SK-N-SH (cell line): ENCODE data around the gene CRACR2B. TPM values are rescaled to one million over a fixed set of nuclear protein-coding genes. Genes with fewer than 3 reads are reported as not detected.
A peak's percentile ranks its signal among the peaks of the same experiment; 100 is the strongest.

Source experiments
- CTCF ChIA-PET: fragments of 300-600, 350-600 bp; formaldehyde crosslinking; extraction: SDS; loops from one replicate; lab custom pipeline; 2021; lab: Yijun Ruan, JAX
- POLR2A ChIA-PET: fragments of 350-600 bp; sonication (Branson Sonifier 250); formaldehyde crosslinking; extraction: SDS; loops from one replicate; lab custom pipeline; 2020; ENCODE audit warnings: antibody characterized with exemption, inconsistent platforms; lab: Yijun Ruan, JAX
- DNase-seq: peaks from one replicate; pipeline ENCODE4 v3.0.0; 2012
- H2AFZ ChIP-seq: fragments of 200-600 bp; sonication (generic); 2 replicates; pipeline ENCODE4 v1.8.1; 2016; ENCODE audit warnings: antibody characterized with exemption, mild to moderate bottlenecking, low read depth
- H3F3A ChIP-seq: fragments of 200-600 bp; sonication (generic); replicated peaks from 2 replicates; pipeline ENCODE3; 2016; ENCODE audit warnings: antibody characterized with exemption, mild to moderate bottlenecking; ENCODE audit not compliant: insufficient read depth
- H3K27ac ChIP-seq, 2 experiments: fragments of 200-500 bp in 1 of 2; fragments of 200-600 bp in 1 of 2; sonication (Bioruptor generic) in 1 of 2; sonication (generic), shearing (Covaris generic) in 1 of 2; 2 replicates each; pipeline versions ENCODE4 v1.5.1 to v1.6.1; 2014 to 2016; ENCODE audit warnings: low read depth in 2 of 2, inconsistent platforms in 1 of 2, low read length in 1 of 2, mild to moderate bottlenecking in 1 of 2, mixed read lengths in 1 of 2
- H3K27me3 ChIP-seq: fragments of 200-600 bp; sonication (generic), shearing (Covaris generic); 2 replicates; pipeline ENCODE4 v1.6.1; 2016; ENCODE audit warnings: mixed run types; ENCODE audit not compliant: insufficient read depth
- H3K36me3 ChIP-seq, 2 experiments: fragments of 200-500 bp in 1 of 2; fragments of 200-600 bp in 1 of 2; sonication (Bioruptor generic) in 1 of 2; sonication (generic) in 1 of 2; replicated peaks in 1 of 2; 2 replicates each; pipeline versions ENCODE3 to v1.5.1; 2014 to 2016; ENCODE audit warnings: low read length in 1 of 2, mild to moderate bottlenecking in 1 of 2; ENCODE audit not compliant: insufficient read depth in 2 of 2, control insufficient read depth in 1 of 2
- H3K4me1 ChIP-seq, 2 experiments: fragments of 200-500 bp in 1 of 2; fragments of 200-600 bp in 1 of 2; sonication (Bioruptor generic) in 1 of 2; sonication (generic), shearing (Covaris generic) in 1 of 2; 2 replicates each; pipeline versions ENCODE4 v1.5.1 to v1.6.1; 2014 to 2016; ENCODE audit warnings: low read depth in 1 of 2, low read length in 1 of 2, mixed run types in 1 of 2; ENCODE audit not compliant: insufficient read depth in 2 of 2, control insufficient read depth in 1 of 2
- H3K4me2 ChIP-seq: fragments of 200-600 bp; sonication (generic), shearing (Covaris generic); 2 replicates; pipeline ENCODE4 v1.6.1; 2017; ENCODE audit warnings: mixed run types
- H3K4me3 ChIP-seq, 2 experiments: fragments of 200-500 bp in 1 of 2; fragments of 200-600 bp in 1 of 2; sonication (Bioruptor generic) in 1 of 2; sonication (generic), shearing (Covaris generic) in 1 of 2; 2 replicates each; pipeline versions ENCODE4 v1.5.1 to v1.8.1; 2014 to 2016; ENCODE audit warnings: low read depth in 2 of 2, inconsistent platforms in 1 of 2, low read length in 1 of 2, mild to moderate bottlenecking in 1 of 2, mixed read lengths in 1 of 2, moderate library complexity in 1 of 2
- H3K79me2 ChIP-seq: fragments of 200-600 bp; sonication (generic); 2 replicates; pipeline ENCODE4 v1.8.1; 2017; ENCODE audit warnings: mild to moderate bottlenecking; ENCODE audit not compliant: insufficient read depth
- H3K9ac ChIP-seq: fragments of 200-600 bp; sonication (generic); 2 replicates; pipeline ENCODE4 v1.6.1; 2017; ENCODE audit warnings: mixed run types
- H3K9me2 ChIP-seq: fragments of 200-600 bp; sonication (generic); 2 replicates; pipeline ENCODE4 v1.6.1; 2017; ENCODE audit warnings: mixed run types
- H3K9me3 ChIP-seq: fragments of 200-600 bp; sonication (generic); 2 replicates; pipeline ENCODE4 v1.6.1; 2017; ENCODE audit warnings: mixed run types, mild to moderate bottlenecking, moderate library complexity
- H4K20me1 ChIP-seq: fragments of 200-600 bp; sonication (generic); 2 replicates; pipeline ENCODE4 v1.6.1; 2017; ENCODE audit warnings: mild to moderate bottlenecking, mixed run types; ENCODE audit not compliant: insufficient read depth
- CHD2 ChIP-seq: fragments of 150-350 bp; IDR thresholded peaks from 2 replicates; pipeline ENCODE4 v1.6.1; 2018; ENCODE audit warnings: low read length; ENCODE audit not compliant: partially characterized antibody
- CTCF ChIP-seq: fragments of 200-600 bp; sonication (generic); IDR thresholded peaks from 2 replicates; pipeline ENCODE4 v1.6.1; 2017; ENCODE audit warnings: antibody characterized with exemption, mild to moderate bottlenecking, moderate library complexity
- EP300 ChIP-seq, 2 experiments: IDR thresholded peaks; 2 replicates each; pipeline versions ENCODE4 v1.4.0 to v1.6.1; 2012; ENCODE audit warnings: borderline replicate concordance in 1 of 2, low read depth in 1 of 2, low read length in 1 of 2
- EZH2phosphoT487 ChIP-seq: fragments of 200-600 bp; sonication (generic); IDR thresholded peaks from 2 replicates; pipeline ENCODE4 v1.6.1; 2017; ENCODE audit warnings: low read depth, mixed run types, mild to moderate bottlenecking, antibody characterized with exemption, moderate library complexity, borderline replicate concordance
- FOSL2 ChIP-seq: IDR thresholded peaks from 2 replicates; pipeline ENCODE4 v1.4.0; 2012; ENCODE audit warnings: low read depth, mild to moderate bottlenecking, moderate library complexity, borderline replicate concordance
- FOXM1 ChIP-seq: IDR thresholded peaks from 2 replicates; pipeline ENCODE4 v1.4.0; 2012; ENCODE audit warnings: low read depth, mild to moderate bottlenecking
- GABPA ChIP-seq: IDR thresholded peaks from 2 replicates; pipeline ENCODE4 v1.4.0; 2012; ENCODE audit warnings: low read depth, mild to moderate bottlenecking
- GATA2 ChIP-seq: sonication (generic); formaldehyde crosslinking; IDR thresholded peaks from 2 replicates; pipeline ENCODE4 v1.5.0; 2020; ENCODE audit warnings: mild to moderate bottlenecking, missing genetic modification reagents
- NRF1 ChIP-seq: IDR thresholded peaks from 2 replicates; pipeline ENCODE4 v1.6.1; 2012; ENCODE audit warnings: low read depth, mild to moderate bottlenecking, low read length
- RAD21 ChIP-seq: IDR thresholded peaks from 2 replicates; pipeline ENCODE4 v1.6.1; 2012; ENCODE audit warnings: mild to moderate bottlenecking, low read length
- RCOR1 ChIP-seq: fragments of 150-350 bp; IDR thresholded peaks from 2 replicates; pipeline ENCODE4 v1.6.1; 2017; ENCODE audit warnings: antibody characterized with exemption, low read length
- TAF1 ChIP-seq: IDR thresholded peaks from 2 replicates; pipeline ENCODE4 v1.6.1; 2012; ENCODE audit warnings: low read depth, mild to moderate bottlenecking, low read length, moderate library complexity, borderline replicate concordance
- TCF12 ChIP-seq: IDR thresholded peaks from 2 replicates; pipeline ENCODE4 v1.4.0; 2012
- TEAD4 ChIP-seq: IDR thresholded peaks from 2 replicates; pipeline ENCODE4 v1.4.0; 2012; ENCODE audit warnings: mild to moderate bottlenecking, borderline replicate concordance; ENCODE audit not compliant: insufficient read depth
- USF1 ChIP-seq: IDR thresholded peaks from 2 replicates; pipeline ENCODE4 v1.4.0; 2012; ENCODE audit warnings: low read depth, borderline replicate concordance
- USF2 ChIP-seq: fragments of 150-350 bp; IDR thresholded peaks from 2 replicates; pipeline ENCODE4 v1.6.1; 2017; ENCODE audit warnings: antibody characterized with exemption, low read length, low read depth, borderline replicate concordance
- ZBTB33 ChIP-seq: IDR thresholded peaks from 2 replicates; pipeline ENCODE4 v1.4.0; 2012; ENCODE audit warnings: low read depth, borderline replicate concordance
- WGBS: methylation state at CpG from one replicate; pipeline ENCODE4 v1.1.6; 2017; ENCODE audit warnings: low lambda C conversion rate; 5-methylcytosine and 5-hydroxymethylcytosine counted together
- polyA plus RNA-seq, 3 experiments: library from polyadenylated mRNA; depleted of rRNA; stranded (reverse); fragments of >200 nt; gene quantifications; 2 replicates each; pipeline ENCODE4 v1.2.3, GENCODE V29; 2012

CRACR2B gene
- polyA plus RNA-seq, 1 of the 3 experiments (the other 2 are of a cell fraction), result 1.1 TPM

GRCh38 chr11:803770-804598, 23.7 kb upstream of the CRACR2B start:
- peaks cover 0 to 38% of the 10 kb centered on the region in 2 experiments for H3K36me3 ChIP-seq
- H3K27ac ChIP-seq, result peak overlapping the region in 1 of 2 experiments; percentile 78; a peak in 2 of 4 replicates
- no peaks in the 10 kb centered on the region for H4K20me1 ChIP-seq
- peaks cover 16% of the 10 kb centered on the region for H3F3A ChIP-seq
- 82% methylated on average over 15 of the region's 26 CpGs for WGBS
- H3K9me3 ChIP-seq, result no peaks in the 10 kb centered on the region
- H3K79me2 ChIP-seq, result peaks cover 51% of the 10 kb centered on the region
- H2AFZ ChIP-seq, result no peak overlapping the region
- peak overlapping the region; percentile 64 for H3K9ac ChIP-seq
- POLR2A ChIA-PET, result interaction anchor here (0.6 to 2.0 kb wide), 3 partner anchors 9 to 279 kb away, joined by 4 to 8 read pairs (median 7); partner anchors contain the start of gene PNPLA2
- no peaks in the 10 kb centered on the region for H3K27me3 ChIP-seq
- H3K4me1 ChIP-seq, result peaks cover 14 to 18% of the 10 kb centered on the region in 2 experiments; a peak in 2 of 4 replicates
- H3K4me3 ChIP-seq, result peak overlapping the region; percentile 62 to 72
- TF ChIP-seq USF1 (no peak), USF2 (no peak), TAF1 (no peak), FOXM1 (no peak), FOSL2 (no peak), TEAD4 (no peak), TCF12 (no peak), EZH2phosphoT487 (no peak), CTCF (no peak), GATA2 (CRISPR knock-in tag) (no peak), EP300 (IDR thresholded peaks at IDR 0.05; ENCODE audit: borderline replicate concordance in 1 of 2, low read depth in 1 of 2, low read length in 1 of 2) (no peak), RAD21 (no peak), ZBTB33 (no peak), RCOR1 (no peak), GABPA (no peak), NRF1 (no peak), CHD2 (no peak)
- TF ChIP-seq, all 33 proteins: peak for 0
- CTCF ChIA-PET, result interaction anchor here (0.9 to 2.9 kb wide), 3 partner anchors 14 to 44 kb away, joined by 3 to 13 read pairs (median 3); partner anchors contain the start of gene CEND1
- peak overlapping the region; percentile 94 for H3K4me2 ChIP-seq
- DNase-seq, result peak; percentile 65
- H3K9me2 ChIP-seq, result no peaks in the 10 kb centered on the region
